ENCODE results near the gene FBXW4. TPM values are rescaled to one million over a fixed set of nuclear protein-coding genes. Genes with fewer than 3 reads are reported as not detected.

The FBXW4 gene
- total RNA-seq, 2 donors from 2014 or later, result 61.3 to 92.2 TPM

DNA sequence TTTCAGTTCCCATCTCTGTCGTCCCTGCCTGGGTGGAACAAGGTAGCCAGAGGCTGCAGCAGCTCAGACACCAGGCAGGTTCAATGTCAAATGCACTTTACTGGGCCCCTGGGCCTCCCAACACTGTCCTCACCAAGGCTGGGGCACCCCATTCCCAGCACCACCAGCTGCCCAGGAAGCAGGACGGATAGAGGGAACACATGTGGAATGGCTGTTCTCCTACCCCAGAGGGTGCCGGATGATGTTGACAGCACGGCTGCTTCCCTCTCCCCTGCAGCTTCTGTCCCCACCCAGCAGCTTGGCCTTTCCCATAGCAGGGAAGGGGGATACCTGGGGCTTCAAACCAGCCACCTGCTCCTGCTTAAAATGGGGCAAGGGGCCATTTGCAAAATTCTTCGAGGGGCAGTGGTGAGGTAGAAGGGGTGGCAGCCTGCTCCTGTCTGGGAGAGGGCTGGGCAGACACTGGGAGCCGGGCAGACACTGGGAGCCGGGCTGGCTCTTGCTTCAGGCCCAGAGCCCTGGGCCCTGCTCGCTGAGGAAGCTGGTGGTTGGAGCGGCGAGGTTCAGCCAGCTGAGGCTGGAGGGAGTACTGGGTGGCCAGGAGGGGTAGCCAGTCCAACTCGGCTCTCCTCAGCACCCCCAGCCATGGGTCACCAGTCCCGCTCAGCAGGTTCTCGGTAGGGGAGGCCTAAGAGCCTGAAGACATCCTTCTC is 116.0 kb downstream of the FBXW4 start:
- TF ChIP-seq POLR2AphosphoS5 (IDR thresholded peaks at IDR 0.05) (no peak), POLR2A (IDR thresholded peaks at IDR 0.05) (no peak)
- TF ChIP-seq, protein P1, sequence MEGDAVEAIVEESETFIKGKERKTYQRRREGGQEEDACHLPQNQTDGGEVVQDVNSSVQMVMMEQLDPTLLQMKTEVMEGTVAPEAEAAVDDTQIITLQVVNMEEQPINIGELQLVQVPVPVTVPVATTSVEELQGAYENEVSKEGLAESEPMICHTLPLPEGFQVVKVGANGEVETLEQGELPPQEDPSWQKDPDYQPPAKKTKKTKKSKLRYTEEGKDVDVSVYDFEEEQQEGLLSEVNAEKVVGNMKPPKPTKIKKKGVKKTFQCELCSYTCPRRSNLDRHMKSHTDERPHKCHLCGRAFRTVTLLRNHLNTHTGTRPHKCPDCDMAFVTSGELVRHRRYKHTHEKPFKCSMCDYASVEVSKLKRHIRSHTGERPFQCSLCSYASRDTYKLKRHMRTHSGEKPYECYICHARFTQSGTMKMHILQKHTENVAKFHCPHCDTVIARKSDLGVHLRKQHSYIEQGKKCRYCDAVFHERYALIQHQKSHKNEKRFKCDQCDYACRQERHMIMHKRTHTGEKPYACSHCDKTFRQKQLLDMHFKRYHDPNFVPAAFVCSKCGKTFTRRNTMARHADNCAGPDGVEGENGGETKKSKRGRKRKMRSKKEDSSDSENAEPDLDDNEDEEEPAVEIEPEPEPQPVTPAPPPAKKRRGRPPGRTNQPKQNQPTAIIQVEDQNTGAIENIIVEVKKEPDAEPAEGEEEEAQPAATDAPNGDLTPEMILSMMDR (IDR thresholded peaks at IDR 0.05), result no peak
- Histone ChIP-seq H3K4me1 (replicated peaks) (no peaks in the 10 kb centered on the region), H3K27ac (no peak overlapping the region), H3K36me3 (peaks cover 0 to 10% of the 10 kb centered on the region in 2 donors), H3K27me3 (replicated peaks; ENCODE audit: insufficient read depth) (no peaks in the 10 kb centered on the region), H3K4me3 (no peak overlapping the region), H3K9me3 (no peaks in the 10 kb centered on the region)
- 91% methylated on average over 13 of the region's 13 CpGs for WGBS
- DNase-seq (ENCODE audit: low spot score), result no peak
- intact Hi-C loops (cut with DNase I), result no loop called here

DNA sequence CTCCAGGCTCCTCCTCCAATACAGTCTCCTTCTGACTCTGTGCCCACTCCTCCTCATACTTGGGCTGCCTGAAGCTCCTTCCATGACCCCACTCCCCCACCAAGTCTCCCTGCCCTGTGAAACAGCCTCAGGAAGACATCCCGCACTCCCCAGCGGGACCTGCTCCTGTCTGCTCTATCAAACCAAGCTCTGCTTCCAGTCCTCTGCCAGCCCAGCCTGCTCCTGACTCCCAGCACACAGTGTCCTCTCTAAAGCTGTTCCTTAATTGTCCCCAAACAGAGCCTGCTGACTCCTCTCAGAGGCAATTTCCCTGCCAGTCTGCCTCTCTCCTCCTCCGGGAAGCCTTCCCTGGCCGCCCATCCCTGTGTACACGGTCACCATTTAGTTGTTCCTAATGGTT is 116.8 kb downstream of the FBXW4 start:
- H3K36me3 ChIP-seq, result peaks cover 0 to 10% of the 10 kb centered on the region in 2 donors
- H3K4me1 ChIP-seq (replicated peaks), result no peaks in the 10 kb centered on the region
- H3K27ac ChIP-seq, result no peak overlapping the region
- no peak overlapping the region for H3K4me3 ChIP-seq
- H3K27me3 ChIP-seq (replicated peaks; ENCODE audit: insufficient read depth), result no peaks in the 10 kb centered on the region
- no peak for DNase-seq (ENCODE audit: low spot score)
- no peaks in the 10 kb centered on the region for H3K9me3 ChIP-seq
- 99% methylated on average over 5 of the region's 5 CpGs for WGBS
- intact Hi-C loops (cut with DNase I), result no loop called here
- no peak for TF ChIP-seq POLR2AphosphoS5 (IDR thresholded peaks at IDR 0.05)

DNA sequence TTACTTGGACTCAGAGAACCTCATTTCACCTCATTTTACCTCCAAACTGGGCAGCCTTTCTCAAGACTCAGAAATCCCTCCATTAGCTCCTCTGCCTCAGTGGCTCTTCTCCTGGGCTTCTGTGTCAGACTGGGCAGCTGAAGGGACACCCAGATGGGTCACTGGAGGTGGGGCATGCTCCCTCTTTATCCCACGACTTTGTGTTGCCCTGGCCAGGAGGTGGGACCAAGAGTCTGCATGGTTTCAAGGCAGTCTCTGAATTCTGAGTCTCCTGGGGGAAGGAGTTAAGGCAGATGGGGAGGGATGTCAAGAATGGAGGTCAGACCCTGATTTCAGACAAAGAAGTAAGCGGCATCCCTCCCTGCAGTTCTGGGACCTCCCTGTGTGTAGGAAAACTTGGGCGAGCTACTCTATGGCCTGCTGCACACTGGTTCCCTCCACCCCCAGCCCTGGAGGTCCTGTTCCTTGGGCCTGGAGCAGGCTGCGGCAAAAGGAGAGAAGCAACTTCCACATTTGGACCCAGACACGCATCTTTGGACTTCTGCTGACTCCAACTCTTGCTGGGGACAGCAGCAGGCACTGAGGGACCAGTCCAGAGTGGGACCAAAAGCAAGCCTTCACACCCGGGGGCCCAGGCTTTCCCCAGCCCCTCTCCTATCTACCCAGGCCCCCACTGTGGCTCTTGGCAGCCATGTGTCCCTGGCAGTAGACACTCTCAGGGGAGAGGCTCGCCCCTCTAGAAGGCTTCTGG is 117.7 kb downstream of the FBXW4 start:
- intact Hi-C loops (cut with DNase I), result no loop called here

DNA sequence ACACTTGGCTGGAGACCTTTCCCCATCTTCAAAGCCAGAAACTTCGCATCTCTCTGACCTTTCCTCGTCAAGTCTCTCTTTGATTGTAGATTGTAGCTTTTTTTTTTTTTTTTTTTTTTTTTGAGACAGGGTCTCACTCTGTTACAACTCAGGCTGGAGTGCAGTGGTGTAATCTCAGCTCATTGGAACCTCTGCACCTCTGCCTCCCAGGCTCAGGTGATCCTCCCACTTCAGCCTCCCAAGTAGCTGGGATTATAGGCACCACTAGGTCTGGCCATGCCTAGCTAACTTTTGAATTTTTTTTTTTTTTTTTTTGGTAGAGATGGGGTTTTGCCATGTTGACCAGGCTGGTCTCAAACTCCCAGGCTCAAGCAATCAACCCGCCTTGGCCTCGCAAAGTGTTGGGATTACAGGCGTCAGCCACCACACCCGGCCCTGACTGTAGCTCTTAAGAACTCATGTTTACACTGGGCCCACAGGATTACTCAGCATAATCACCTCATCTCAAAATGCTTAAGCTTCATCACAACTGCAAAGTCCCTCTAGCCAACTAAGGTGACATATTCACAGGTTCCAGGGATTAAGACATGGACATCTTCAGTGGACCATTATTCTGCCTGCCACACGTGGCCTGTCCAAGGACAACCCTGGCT is 118.6 kb downstream of the FBXW4 start:
- WGBS, result 94% methylated on average over 6 of the region's 7 CpGs
- H3K36me3 ChIP-seq, result peaks cover 0 to 10% of the 10 kb centered on the region in 2 donors

More for the DNA sequence above, 117.7 kb downstream of the FBXW4 start:
- Histone ChIP-seq H3K27me3 (replicated peaks; ENCODE audit: insufficient read depth) (no peaks in the 10 kb centered on the region), H3K27ac (no peak overlapping the region), H3K36me3 (peaks cover 0 to 10% of the 10 kb centered on the region in 2 donors), H3K4me3 (no peak overlapping the region), H3K9me3 (no peaks in the 10 kb centered on the region), H3K4me1 (replicated peaks) (no peaks in the 10 kb centered on the region)
- TF ChIP-seq POLR2AphosphoS5 (IDR thresholded peaks at IDR 0.05) (no peak), POLR2A (IDR thresholded peaks at IDR 0.05) (no peak)
- TF ChIP-seq, protein P1 (IDR thresholded peaks at IDR 0.05), result no peak
- DNase-seq (ENCODE audit: low spot score), result no peak
- WGBS, result 89% methylated on average over 7 of the region's 7 CpGs

More for the DNA sequence above, 118.6 kb downstream of the FBXW4 start:
- intact Hi-C loops (cut with DNase I), result no loop called here
- no peaks in the 10 kb centered on the region for H3K9me3 ChIP-seq
- DNase-seq (ENCODE audit: low spot score), result no peak
- H3K4me3 ChIP-seq, result no peak overlapping the region
- H3K27me3 ChIP-seq (replicated peaks; ENCODE audit: insufficient read depth), result no peaks in the 10 kb centered on the region
- H3K4me1 ChIP-seq (replicated peaks), result no peaks in the 10 kb centered on the region
- no peak overlapping the region for H3K27ac ChIP-seq
- no peak for TF ChIP-seq POLR2AphosphoS5 (IDR thresholded peaks at IDR 0.05)
- TF ChIP-seq POLR2A (IDR thresholded peaks at IDR 0.05), result no peak
- TF ChIP-seq, protein P1 (IDR thresholded peaks at IDR 0.05), result no peak

Measured in prostate gland (tissue), 2 donors.